H1 (cell line): ENCODE results near the gene CHD1. TPM values are rescaled to one million over a fixed set of nuclear protein-coding genes. Genes with fewer than 3 reads are reported as not detected.

Source experiments
- CTCF ChIA-PET: fragments of 300-600 bp; sonication (Branson Sonifier 250); formaldehyde crosslinking; loops from one replicate; lab custom pipeline; 2021; ENCODE audit not compliant: partially characterized antibody; lab: Charles Lee
- POLR2A ChIA-PET: fragments of 300-600 bp; sonication (Branson Sonifier 250); formaldehyde crosslinking; loops from one replicate; lab custom pipeline; 2021; ENCODE audit warnings: inconsistent platforms; ENCODE audit not compliant: partially characterized antibody; lab: Charles Lee
- DNase-seq, 2 experiments: peaks; one replicate each; pipeline versions ENCODE4 v3.0.0 to v3.0.0-alpha.2; 2010 to 2022; ENCODE audit warnings: low spot score in 2 of 2, low read depth in 1 of 2, mixed read lengths in 1 of 2
- FAIRE-seq: peaks from 2 replicates; lab custom pipeline; 2011; peaks lifted over from hg19 to GRCh38; lab: Jason Lieb, UNC
- H2AFZ ChIP-seq: 2 replicates; pipeline ENCODE4 v1.8.1; 2012; ENCODE audit warnings: low read length, inconsistent platforms
- H2AK5ac ChIP-seq: 2 replicates; pipeline ENCODE4 v1.6.1; 2013; ENCODE audit warnings: low read depth, low read length
- H2BK120ac ChIP-seq: replicated peaks from 2 replicates; pipeline ENCODE3; 2013; ENCODE audit warnings: low read depth, low read length, inconsistent platforms
- H2BK12ac ChIP-seq: 2 replicates; pipeline ENCODE4 v1.6.1; 2013; ENCODE audit warnings: low read depth, low read length
- H2BK15ac ChIP-seq: 2 replicates; pipeline ENCODE4 v1.6.1; 2013; ENCODE audit warnings: low read length
- H2BK20ac ChIP-seq: 2 replicates; pipeline ENCODE4 v1.6.1; 2013; ENCODE audit warnings: low read length
- H2BK5ac ChIP-seq: 2 replicates; pipeline ENCODE4 v1.6.1; 2013; ENCODE audit warnings: low read depth, low read length
- H3K14ac ChIP-seq: 2 replicates; pipeline ENCODE4 v1.6.1; 2013; ENCODE audit warnings: inconsistent platforms; ENCODE audit not compliant: insufficient read length
- H3K18ac ChIP-seq: 2 replicates; pipeline ENCODE4 v1.6.1; 2013; ENCODE audit warnings: low read length; ENCODE audit errors: extremely low read depth
- H3K23ac ChIP-seq: 2 replicates; pipeline ENCODE4 v1.6.1; 2013; ENCODE audit warnings: inconsistent platforms; ENCODE audit not compliant: insufficient read length
- H3K23me2 ChIP-seq: 2 replicates; pipeline ENCODE4 v1.6.1; 2013; ENCODE audit warnings: low read depth, low read length
- H3K27ac ChIP-seq: 2 replicates; pipeline ENCODE4 v1.6.1; 2011; ENCODE audit warnings: low read depth, low read length, inconsistent platforms
- H3K27me3 ChIP-seq, 4 experiments: replicated peaks in 1 of 4; 1 replicate in 1 of 4; 2 replicates in 3 of 4; pipeline versions ENCODE4 v1.6.1 to v1.8.1; 2011 to 2013; ENCODE audit warnings: low read length in 3 of 4, mild to moderate bottlenecking in 3 of 4, inconsistent platforms in 2 of 4, mixed read lengths in 2 of 4, moderate library complexity in 1 of 4; ENCODE audit not compliant: control insufficient read depth in 3 of 4, insufficient read depth in 3 of 4; ENCODE audit errors: extremely low read depth in 1 of 4
- H3K36me3 ChIP-seq, 4 experiments: 2 replicates each; pipeline versions ENCODE4 v1.6.1 to v1.8.1; 2011 to 2013; ENCODE audit warnings: mild to moderate bottlenecking in 4 of 4, low read length in 3 of 4, moderate library complexity in 2 of 4, control low read depth in 1 of 4, inconsistent platforms in 1 of 4; ENCODE audit not compliant: insufficient read depth in 4 of 4, control insufficient read depth in 2 of 4
- H3K4ac ChIP-seq: replicated peaks from 2 replicates; pipeline ENCODE3; 2013; ENCODE audit warnings: low read length, low read depth, mixed read lengths, inconsistent platforms; ENCODE audit not compliant: insufficient read length
- H3K4me1 ChIP-seq, 4 experiments: replicated peaks in 1 of 4; 1 replicate in 1 of 4; 2 replicates in 3 of 4; pipeline versions ENCODE4 v1.6.1 to v1.8.1; 2011 to 2013; ENCODE audit warnings: low read length in 3 of 4, inconsistent platforms in 2 of 4, mixed read lengths in 1 of 4; ENCODE audit not compliant: insufficient read depth in 4 of 4, control insufficient read depth in 3 of 4
- H3K4me2 ChIP-seq, 2 experiments: 2 replicates each; pipeline versions ENCODE4 v1.6.1 to v1.8.1; 2011 to 2013; ENCODE audit warnings: low read depth in 2 of 2, low read length in 2 of 2, control low read depth in 1 of 2, inconsistent platforms in 1 of 2, mild to moderate bottlenecking in 1 of 2; ENCODE audit not compliant: insufficient read depth in 1 of 2
- H3K4me3 ChIP-seq, 4 experiments: fragments of 200-600, 300-600 bp in 1 of 4; sonication (generic), shearing (Covaris generic), sonication (Bioruptor Twin) in 1 of 4; 2 replicates each; pipeline versions ENCODE4 v1.5.1 to v1.8.1; 2011 to 2016; ENCODE audit warnings: low read length in 4 of 4, low read depth in 3 of 4, control low read depth in 2 of 4, inconsistent platforms in 2 of 4, mild to moderate bottlenecking in 2 of 4, mixed read lengths in 1 of 4, moderate library complexity in 1 of 4; ENCODE audit not compliant: insufficient read depth in 2 of 4; ENCODE audit errors: extremely low read depth in 1 of 4
- H3K56ac ChIP-seq: replicated peaks from 2 replicates; pipeline ENCODE3; 2013; ENCODE audit warnings: low read depth, mild to moderate bottlenecking, mixed read lengths, low read length, inconsistent platforms; ENCODE audit not compliant: insufficient read length
- H3K79me1 ChIP-seq: 2 replicates; pipeline ENCODE4 v1.6.1; 2013; ENCODE audit warnings: low read depth, low read length, control low read depth
- H3K79me2 ChIP-seq, 2 experiments: 2 replicates each; pipeline versions ENCODE4 v1.6.1 to v1.8.1; 2012 to 2013; ENCODE audit warnings: low read length in 2 of 2, mild to moderate bottlenecking in 2 of 2, inconsistent platforms in 1 of 2; ENCODE audit not compliant: insufficient read depth in 2 of 2, control insufficient read depth in 1 of 2
- H3K9ac ChIP-seq, 4 experiments: replicated peaks in 1 of 4; 1 replicate in 1 of 4; 2 replicates in 3 of 4; pipeline versions ENCODE4 v1.6.1 to v1.8.1; 2011 to 2013; ENCODE audit warnings: low read depth in 3 of 4, low read length in 3 of 4, control low read depth in 2 of 4, mild to moderate bottlenecking in 2 of 4, moderate library complexity in 2 of 4, inconsistent platforms in 1 of 4; ENCODE audit errors: extremely low read depth in 1 of 4
- H3K9me3 ChIP-seq, 2 experiments: 2 replicates each; pipeline versions ENCODE4 v1.6.1 to v1.8.1; 2012 to 2013; ENCODE audit warnings: mild to moderate bottlenecking in 2 of 2, moderate library complexity in 2 of 2, control low read depth in 1 of 2, inconsistent platforms in 1 of 2, low read depth in 1 of 2, low read length in 1 of 2, mixed read lengths in 1 of 2; ENCODE audit not compliant: insufficient read depth in 2 of 2
- H4K20me1 ChIP-seq, 2 experiments: replicated peaks in 1 of 2; 2 replicates each; pipeline versions ENCODE3 to v1.8.1; 2011 to 2013; ENCODE audit warnings: inconsistent platforms in 2 of 2, low read length in 2 of 2, mild to moderate bottlenecking in 1 of 2; ENCODE audit not compliant: insufficient read depth in 2 of 2, control insufficient read depth in 1 of 2
- H4K5ac ChIP-seq: 2 replicates; pipeline ENCODE4 v1.6.1; 2013; ENCODE audit warnings: low read length, low read depth, mixed read lengths, inconsistent platforms; ENCODE audit not compliant: insufficient read length
- H4K8ac ChIP-seq: 2 replicates; pipeline ENCODE4 v1.8.0; 2013; ENCODE audit warnings: mild to moderate bottlenecking, moderate library complexity, low read length, inconsistent platforms; ENCODE audit not compliant: insufficient read depth; ENCODE audit errors: extremely low read depth
- H4K91ac ChIP-seq: replicated peaks from 2 replicates; pipeline ENCODE3; 2013; ENCODE audit warnings: low read length, mixed read lengths, inconsistent platforms; ENCODE audit not compliant: insufficient read length
- HDAC2 ChIP-seq, 2 experiments: fragments of 300-600 bp in 1 of 2; sonication (generic) in 1 of 2; IDR thresholded peaks; 2 replicates each; pipeline ENCODE4 v1.6.1; 2011 to 2012; ENCODE audit warnings: low read depth in 2 of 2, low read length in 2 of 2, mild to moderate bottlenecking in 2 of 2, moderate library complexity in 2 of 2, borderline replicate concordance in 1 of 2, inconsistent platforms in 1 of 2
- SUZ12 ChIP-seq: fragments of 200-600 bp; sonication (generic); IDR thresholded peaks from 2 replicates; pipeline ENCODE4 v1.6.1; 2012; ENCODE audit warnings: mild to moderate bottlenecking, inconsistent platforms, low read length, moderate library complexity, mixed read lengths
- WGBS, 2 experiments: shearing (Covaris generic) in 1 of 2; methylation state at CpG; one replicate each; pipeline versions ENCODE4 v1.1.6 to v1.1.7; 2013 to 2015; ENCODE audit warnings: low lambda C conversion rate in 2 of 2, mixed read lengths in 2 of 2, inconsistent platforms in 1 of 2, low coverage in 1 of 2, missing lambda C conversion rate in 1 of 2; ENCODE audit not compliant: insufficient replicate concordance in 2 of 2, insufficient coverage in 1 of 2, insufficient read length in 1 of 2; ENCODE audit errors: extremely low coverage in 1 of 2, missing lambda C conversion rate in 1 of 2; 5-methylcytosine and 5-hydroxymethylcytosine counted together
- polyA plus RNA-seq, 7 experiments: library from polyadenylated mRNA; depleted of rRNA in 3 of 7; stranded (reverse) in 5 of 7; unstranded in 2 of 7; fragments of >200 nt in 5 of 7; fragments of 200-250 nt in 2 of 7; gene quantifications; 1 replicate in 5 of 7; 2 replicates in 1 of 7; 4 replicates in 1 of 7; pipeline versions ENCODE4 v1.2.1 to v1.2.3, GENCODE V29; 2011 to 2013; ENCODE audit warnings: missing spikeins in 2 of 7, mixed read lengths in 2 of 7
- total RNA-seq: library from RNA; stranded (reverse); fragmentation: NEBNext Ultra II Directional; extraction: Animal tissue kit (Norgen Biotek cat#: 25700); gene quantifications from 2 replicates; pipeline ENCODE4 v1.2.1, GENCODE V29; 2021

CHD1 gene
- total and polyA plus RNA-seq, 2 of the 8 experiments (the other 6 are each of a cell fraction or from before 2014, with no cell fraction given): 15.6 to 53.0 TPM

DNA sequence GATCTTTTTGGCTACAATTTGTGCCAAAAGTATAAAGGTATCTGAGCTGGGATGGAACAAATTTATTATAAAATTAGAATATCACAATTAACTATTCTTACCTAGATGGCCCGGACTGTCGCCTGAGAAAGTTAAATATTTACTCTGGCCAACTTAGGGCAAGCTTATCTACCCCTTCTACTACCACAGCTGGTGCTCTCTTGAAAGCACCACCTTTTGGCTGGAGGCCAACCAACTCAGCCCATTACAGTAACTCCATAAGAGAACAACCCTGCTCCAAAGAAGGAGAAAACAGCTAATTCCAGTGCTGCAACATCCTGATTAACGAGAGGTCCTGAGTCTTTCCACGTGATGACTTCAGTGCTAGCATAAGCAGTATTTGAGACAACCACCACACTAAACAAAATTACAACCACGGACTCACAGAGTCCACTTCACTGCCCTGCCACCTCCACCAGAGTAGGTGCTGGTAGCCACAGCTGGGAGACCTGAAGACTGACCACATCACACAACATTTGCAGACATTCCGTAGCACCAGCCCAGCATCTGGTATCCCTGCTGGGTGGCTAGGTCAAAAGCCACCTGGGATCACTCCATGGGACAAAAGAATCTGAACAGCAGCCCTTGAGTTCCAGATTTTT, 112.1 kb downstream of the CHD1 start:
- Histone ChIP-seq H4K8ac (no peak overlapping the region), H3K4me3 (no peak overlapping the region), H3K4me1 (no peaks in the 10 kb centered on the region), H3K36me3 (no peaks in the 10 kb centered on the region), H2BK120ac (no peak overlapping the region), H3K23ac (no peak overlapping the region), H3K18ac (no peak overlapping the region), H3K4me2 (no peak overlapping the region), H3K23me2 (no peaks in the 10 kb centered on the region; the same call in 1 of the 2 replicates), H4K20me1 (no peaks in the 10 kb centered on the region), H3K79me2 (no peaks in the 10 kb centered on the region), H2BK15ac (0 out of 2 replicates have a peak overlapping the region, but pooled peaks have one; percentile 29), H2AK5ac (no peak overlapping the region), H3K27ac (no peak overlapping the region), H2BK5ac (no peak overlapping the region), H3K56ac (no peak overlapping the region), H3K9ac (no peak overlapping the region), H3K4ac (no peak overlapping the region), H3K79me1 (no peaks in the 10 kb centered on the region), H2BK12ac (no peak overlapping the region), H3K9me3 (no peaks in the 10 kb centered on the region; a peak in 1 of 4 replicates), H4K5ac (no peak overlapping the region), H4K91ac (no peak overlapping the region), H3K27me3 (no peaks in the 10 kb centered on the region), H2AFZ (no peak overlapping the region), H2BK20ac (no peak overlapping the region), H3K14ac (no peak overlapping the region)
- FAIRE-seq (no peak), DNase-seq (no peak)
- WGBS, 2 experiments: 95% methylated on average over 6 of the region's 6 CpGs; no CpG with 5 or more reads in 1 of the 2 experiments
- CTCF ChIA-PET: interaction anchor here (0.6 to 1.8 kb wide), 3 partner anchors 20 to 46 kb away, joined by 3 to 4 read pairs (median 4); no protein-coding TSS in a partner anchor
- POLR2A ChIA-PET: no interaction called here
- TF ChIP-seq HDAC2 (IDR thresholded peaks at IDR 0.05; ENCODE audit: borderline replicate concordance in 1 of 2, low read depth in 2 of 2, low read length in 2 of 2): no peak
- no peak for TF ChIP-seq SUZ12
